HL-60 (cell line): Measurements from ENCODE around the gene IFRD2.
"Not testable (repeated sequence)": the region's sequence is repeated elsewhere in the genome, so short reads cannot be mapped to it uniquely, and the experiment has no call there.

Experiments
- DNase-seq, 2 experiments: peaks; one replicate each; pipeline ENCODE4 v3.0.0-alpha.2; 2010 to 2020; ENCODE audit warnings: low read depth in 1 of 2, low spot score in 1 of 2
- H3K27ac ChIP-seq: fragments of 250-450 bp; sonication (Bioruptor Pico); replicated peaks from 2 replicates; pipeline ENCODE4 v1.5.1; 2020; ENCODE audit warnings: mild to moderate bottlenecking, moderate library complexity
- H3K27me3 ChIP-seq: fragments of 250-450 bp; sonication (Bioruptor Pico); 2 replicates; pipeline ENCODE4 v1.5.1; 2021; ENCODE audit warnings: mild to moderate bottlenecking, moderate library complexity; ENCODE audit not compliant: insufficient read depth, poor library complexity, severe bottlenecking
- H3K4me3 ChIP-seq: replicated peaks from 2 replicates; pipeline ENCODE4 v1.5.1; 2011; ENCODE audit warnings: mild to moderate bottlenecking, control low read depth, low read length; ENCODE audit not compliant: insufficient read depth
- GABPA ChIP-seq: IDR thresholded peaks from 2 replicates; pipeline ENCODE4 v1.6.1; 2012; ENCODE audit warnings: low read depth
- POLR2AphosphoS5 ChIP-seq: IDR thresholded peaks from 2 replicates; pipeline ENCODE4 v1.6.1; 2012; ENCODE audit warnings: low read depth
- SPI1 ChIP-seq: IDR thresholded peaks from 2 replicates; pipeline ENCODE4 v1.6.1; 2012; ENCODE audit warnings: low read depth, mild to moderate bottlenecking, borderline replicate concordance
- TF ChIP-seq, protein P1 (sequence below): IDR thresholded peaks from 2 replicates; pipeline ENCODE4 v1.6.1; 2012; ENCODE audit warnings: low read depth; ENCODE audit not compliant: insufficient replicate concordance
- TF ChIP-seq, protein P2 (sequence below): IDR thresholded peaks from one replicate; pipeline ENCODE4 v1.5.1; 2011; ENCODE audit warnings: low read length, control low read depth, inconsistent platforms; ENCODE audit not compliant: insufficient read depth

Gene IFRD2

DNA sequence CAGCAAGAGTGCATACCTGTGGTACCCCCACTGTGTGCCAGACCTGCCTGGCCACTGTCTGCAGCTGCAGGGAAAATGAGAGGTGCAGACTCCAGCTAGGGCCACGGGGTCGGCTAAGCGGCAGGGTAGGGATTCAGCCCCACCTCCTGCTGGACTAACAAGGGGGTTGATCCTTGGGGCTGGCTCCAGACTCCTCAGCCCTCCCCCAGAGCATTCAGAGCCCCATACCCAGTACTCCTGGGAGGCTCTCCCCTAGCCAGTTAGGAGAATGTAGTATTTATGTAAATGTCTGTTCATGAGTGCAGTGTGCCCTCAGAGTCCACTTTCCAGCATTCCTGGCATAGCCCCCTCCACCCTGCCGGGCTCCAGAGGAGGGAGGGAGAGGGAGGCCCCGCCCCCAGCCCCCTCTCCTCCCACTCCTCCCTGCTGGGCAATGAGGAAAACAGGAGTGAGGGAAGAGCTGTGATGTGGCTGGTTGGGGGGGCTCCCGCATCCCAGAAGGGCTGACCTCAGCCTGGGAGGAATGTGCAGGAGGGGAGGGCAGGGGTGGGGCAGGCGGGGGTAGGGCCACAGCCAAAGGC, 27.8 kb downstream of the IFRD2 start:
- Histone ChIP-seq H3K4me3 (no peak overlapping the region), H3K27ac (no peak overlapping the region), H3K27me3 (peaks cover 16% of the 10 kb centered on the region)
- TF ChIP-seq, protein P1, sequence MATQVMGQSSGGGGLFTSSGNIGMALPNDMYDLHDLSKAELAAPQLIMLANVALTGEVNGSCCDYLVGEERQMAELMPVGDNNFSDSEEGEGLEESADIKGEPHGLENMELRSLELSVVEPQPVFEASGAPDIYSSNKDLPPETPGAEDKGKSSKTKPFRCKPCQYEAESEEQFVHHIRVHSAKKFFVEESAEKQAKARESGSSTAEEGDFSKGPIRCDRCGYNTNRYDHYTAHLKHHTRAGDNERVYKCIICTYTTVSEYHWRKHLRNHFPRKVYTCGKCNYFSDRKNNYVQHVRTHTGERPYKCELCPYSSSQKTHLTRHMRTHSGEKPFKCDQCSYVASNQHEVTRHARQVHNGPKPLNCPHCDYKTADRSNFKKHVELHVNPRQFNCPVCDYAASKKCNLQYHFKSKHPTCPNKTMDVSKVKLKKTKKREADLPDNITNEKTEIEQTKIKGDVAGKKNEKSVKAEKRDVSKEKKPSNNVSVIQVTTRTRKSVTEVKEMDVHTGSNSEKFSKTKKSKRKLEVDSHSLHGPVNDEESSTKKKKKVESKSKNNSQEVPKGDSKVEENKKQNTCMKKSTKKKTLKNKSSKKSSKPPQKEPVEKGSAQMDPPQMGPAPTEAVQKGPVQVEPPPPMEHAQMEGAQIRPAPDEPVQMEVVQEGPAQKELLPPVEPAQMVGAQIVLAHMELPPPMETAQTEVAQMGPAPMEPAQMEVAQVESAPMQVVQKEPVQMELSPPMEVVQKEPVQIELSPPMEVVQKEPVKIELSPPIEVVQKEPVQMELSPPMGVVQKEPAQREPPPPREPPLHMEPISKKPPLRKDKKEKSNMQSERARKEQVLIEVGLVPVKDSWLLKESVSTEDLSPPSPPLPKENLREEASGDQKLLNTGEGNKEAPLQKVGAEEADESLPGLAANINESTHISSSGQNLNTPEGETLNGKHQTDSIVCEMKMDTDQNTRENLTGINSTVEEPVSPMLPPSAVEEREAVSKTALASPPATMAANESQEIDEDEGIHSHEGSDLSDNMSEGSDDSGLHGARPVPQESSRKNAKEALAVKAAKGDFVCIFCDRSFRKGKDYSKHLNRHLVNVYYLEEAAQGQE: no peak
- TF ChIP-seq, protein P2, sequence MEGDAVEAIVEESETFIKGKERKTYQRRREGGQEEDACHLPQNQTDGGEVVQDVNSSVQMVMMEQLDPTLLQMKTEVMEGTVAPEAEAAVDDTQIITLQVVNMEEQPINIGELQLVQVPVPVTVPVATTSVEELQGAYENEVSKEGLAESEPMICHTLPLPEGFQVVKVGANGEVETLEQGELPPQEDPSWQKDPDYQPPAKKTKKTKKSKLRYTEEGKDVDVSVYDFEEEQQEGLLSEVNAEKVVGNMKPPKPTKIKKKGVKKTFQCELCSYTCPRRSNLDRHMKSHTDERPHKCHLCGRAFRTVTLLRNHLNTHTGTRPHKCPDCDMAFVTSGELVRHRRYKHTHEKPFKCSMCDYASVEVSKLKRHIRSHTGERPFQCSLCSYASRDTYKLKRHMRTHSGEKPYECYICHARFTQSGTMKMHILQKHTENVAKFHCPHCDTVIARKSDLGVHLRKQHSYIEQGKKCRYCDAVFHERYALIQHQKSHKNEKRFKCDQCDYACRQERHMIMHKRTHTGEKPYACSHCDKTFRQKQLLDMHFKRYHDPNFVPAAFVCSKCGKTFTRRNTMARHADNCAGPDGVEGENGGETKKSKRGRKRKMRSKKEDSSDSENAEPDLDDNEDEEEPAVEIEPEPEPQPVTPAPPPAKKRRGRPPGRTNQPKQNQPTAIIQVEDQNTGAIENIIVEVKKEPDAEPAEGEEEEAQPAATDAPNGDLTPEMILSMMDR: no peak
- TF ChIP-seq GABPA: no peak
- no peak for TF ChIP-seq POLR2AphosphoS5
- no peak for TF ChIP-seq SPI1
- no peak for DNase-seq

DNA sequence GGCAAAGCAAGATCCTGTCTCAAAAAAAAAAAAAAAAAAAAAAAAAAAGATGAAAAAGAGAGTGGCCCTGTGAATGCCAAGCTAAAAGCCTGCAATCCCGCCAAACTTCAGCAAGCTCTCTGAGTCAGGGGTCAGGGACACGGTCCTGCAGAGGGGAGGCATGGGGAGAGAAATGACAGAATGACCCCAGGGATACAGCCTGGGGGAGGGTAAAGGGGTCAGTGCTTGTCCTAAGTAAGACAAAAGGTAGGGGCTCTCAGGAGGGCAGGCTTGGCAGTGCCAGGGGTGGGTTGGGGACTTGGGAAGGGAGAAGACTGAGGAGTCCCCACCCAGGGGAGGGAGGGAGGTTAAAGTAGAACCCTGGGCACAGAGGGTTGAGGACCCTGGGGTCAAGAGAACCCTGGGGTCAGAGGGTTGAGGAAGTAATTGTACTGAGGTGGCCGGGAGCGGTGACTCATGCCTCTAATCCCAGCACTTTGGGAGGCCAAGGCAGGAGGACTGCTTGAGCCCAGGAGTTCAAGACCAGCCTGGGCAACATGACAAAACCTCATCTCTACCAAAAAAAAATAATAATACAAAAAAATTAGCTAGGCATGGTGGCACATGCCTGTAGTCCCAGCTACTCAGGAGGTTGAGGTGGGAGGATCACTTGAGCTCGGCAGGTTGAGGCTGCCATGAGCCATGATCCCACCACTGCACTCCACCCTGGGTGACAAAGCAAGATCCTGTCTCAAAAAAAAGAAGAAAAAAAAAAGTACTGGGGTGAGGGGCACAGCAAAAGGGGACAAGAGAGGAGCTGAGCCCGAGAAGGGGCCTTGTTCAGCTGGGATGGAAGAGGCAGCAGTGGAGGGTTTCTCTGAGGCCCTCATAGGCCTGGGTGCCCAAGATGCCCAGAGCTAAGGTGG, 28.5 kb downstream of the IFRD2 start:
- peaks cover 16% of the 10 kb centered on the region for H3K27me3 ChIP-seq
- H3K4me3 ChIP-seq: no peak overlapping the region
- no peak overlapping the region for H3K27ac ChIP-seq
- TF ChIP-seq SPI1 (no peak), POLR2AphosphoS5 (no peak), GABPA (no peak)
- TF ChIP-seq, protein P1: no peak
- TF ChIP-seq, protein P2: no peak
- no peak for DNase-seq

- Histone ChIP-seq H3K4me3 (no peak overlapping the region), H3K27me3 (peaks cover 13% of the 10 kb centered on the region), H3K27ac (no peak overlapping the region)
- no peak for DNase-seq
- TF ChIP-seq, protein P2: no peak
- TF ChIP-seq GABPA: no peak
- no peak for TF ChIP-seq POLR2AphosphoS5
- TF ChIP-seq, protein P1: no peak
- TF ChIP-seq SPI1: no peak
Measured at GRCh38 chr3:50262778-50263177, 29.5 kb downstream of the IFRD2 start.

GRCh38 chr3:50262200-50262599, 30.0 kb downstream of the IFRD2 start:
- H3K27ac ChIP-seq, H3K4me3 ChIP-seq, DNase-seq, H3K27me3 ChIP-seq: not testable (repeated sequence)
